ACC112 (cell line): Measurements from ENCODE around the gene ZSWIM4.

Experiments used
- H2AFZ ChIP-seq: fragments of 200-600 bp; sonication (generic); one replicate; pipeline ENCODE4 v1.6.0; 2017; ENCODE audit warnings: antibody characterized with exemption, low read length; ENCODE audit not compliant: unreplicated experiment
- H3K27ac ChIP-seq: fragments of 200-600 bp; sonication (generic); 2 replicates; pipeline ENCODE4 v1.5.1; 2014; ENCODE audit warnings: low read depth, mild to moderate bottlenecking, antibody characterized with exemption, low read length, moderate library complexity
- H3K27me3 ChIP-seq: fragments of 200-600 bp; sonication (generic); 2 replicates; pipeline ENCODE4 v1.6.1; 2014; ENCODE audit warnings: mild to moderate bottlenecking, antibody characterized with exemption, low read length, moderate library complexity, mixed read lengths; ENCODE audit not compliant: insufficient read depth
- H3K36me3 ChIP-seq: fragments of 200-600 bp; sonication (generic); 2 replicates; pipeline ENCODE4 v1.6.1; 2016; ENCODE audit warnings: mild to moderate bottlenecking, antibody characterized with exemption, low read length, moderate library complexity, mixed read lengths; ENCODE audit not compliant: insufficient read depth
- H3K4me1 ChIP-seq: fragments of 200-600 bp; sonication (generic); one replicate; pipeline ENCODE4 v1.6.1; 2016; ENCODE audit warnings: low read length, mixed read lengths; ENCODE audit not compliant: insufficient read depth, unreplicated experiment, control insufficient read depth
- H3K4me3 ChIP-seq: fragments of 200-600 bp; sonication (generic); 2 replicates; pipeline ENCODE4 v1.5.1; 2014; ENCODE audit warnings: mild to moderate bottlenecking, low read depth, low read length
- H3K79me2 ChIP-seq: fragments of 200-600 bp; sonication (generic); one replicate; pipeline ENCODE4 v1.6.0; 2016; ENCODE audit warnings: low read length; ENCODE audit not compliant: control insufficient read depth, unreplicated experiment, insufficient read depth

ZSWIM4 gene

DNA sequence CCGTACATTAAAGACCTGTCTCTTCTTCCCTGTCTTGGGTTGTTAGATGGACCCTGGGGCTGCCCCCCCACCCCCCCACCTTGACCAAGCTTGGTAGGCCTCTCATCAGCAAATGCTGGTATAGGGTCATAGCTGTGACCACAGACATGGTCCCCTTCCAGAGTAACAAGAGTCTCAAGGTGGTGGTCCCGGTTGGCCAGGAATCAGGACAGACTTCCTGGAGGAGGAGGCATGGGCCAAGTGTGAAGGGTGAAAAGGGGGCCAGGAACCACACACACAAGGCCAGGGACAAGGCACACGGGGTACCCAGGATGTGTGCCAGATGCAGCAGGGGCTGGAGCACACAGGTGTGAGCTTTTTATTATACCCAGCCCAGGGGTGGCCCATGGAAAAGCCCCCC lies 32.0 kb upstream of the ZSWIM4 start:
- H3K4me3 ChIP-seq = no peak overlapping the region; the same call in 1 of the 2 replicates
- peaks cover 2% of the 10 kb centered on the region; the same call in 1 of the 2 replicates for H3K36me3 ChIP-seq
- no peak overlapping the region for H3K27ac ChIP-seq
- no peaks in the 10 kb centered on the region for H3K4me1 ChIP-seq
- no peaks in the 10 kb centered on the region for H3K79me2 ChIP-seq
- no peak overlapping the region for H2AFZ ChIP-seq
- H3K27me3 ChIP-seq = no peaks in the 10 kb centered on the region

- Histone ChIP-seq H3K4me1 (no peaks in the 10 kb centered on the region), H3K4me3 (peak within 1 kb of the TSS; percentile 74), H3K27me3 (no peaks in the 10 kb centered on the region), H2AFZ (no peak within 1 kb of the TSS), H3K79me2 (no peaks in the 10 kb centered on the region), H3K27ac (no peak within 1 kb of the TSS), H3K36me3 (no peaks in the 10 kb centered on the region)
Measured at GRCh38 chr19:13764101-13764807, 31.0 kb upstream of the ZSWIM4 start, which contains the start of gene MRI1. Gene MRI1, plus strand, starts transcription at chr19:13764522. Its CDS starts 67 bp downstream, at chr19:13764589.

- no peak overlapping the region for H2AFZ ChIP-seq
- H3K27me3 ChIP-seq = no peaks in the 10 kb centered on the region
- no peak overlapping the region for H3K27ac ChIP-seq
- H3K36me3 ChIP-seq = no peaks in the 10 kb centered on the region
- H3K79me2 ChIP-seq = no peaks in the 10 kb centered on the region
- H3K4me3 ChIP-seq = peak overlapping the region; percentile 74
- no peaks in the 10 kb centered on the region for H3K4me1 ChIP-seq
Measured at GRCh38 chr19:13764821-13765394, 30.3 kb upstream of the ZSWIM4 start.

DNA sequence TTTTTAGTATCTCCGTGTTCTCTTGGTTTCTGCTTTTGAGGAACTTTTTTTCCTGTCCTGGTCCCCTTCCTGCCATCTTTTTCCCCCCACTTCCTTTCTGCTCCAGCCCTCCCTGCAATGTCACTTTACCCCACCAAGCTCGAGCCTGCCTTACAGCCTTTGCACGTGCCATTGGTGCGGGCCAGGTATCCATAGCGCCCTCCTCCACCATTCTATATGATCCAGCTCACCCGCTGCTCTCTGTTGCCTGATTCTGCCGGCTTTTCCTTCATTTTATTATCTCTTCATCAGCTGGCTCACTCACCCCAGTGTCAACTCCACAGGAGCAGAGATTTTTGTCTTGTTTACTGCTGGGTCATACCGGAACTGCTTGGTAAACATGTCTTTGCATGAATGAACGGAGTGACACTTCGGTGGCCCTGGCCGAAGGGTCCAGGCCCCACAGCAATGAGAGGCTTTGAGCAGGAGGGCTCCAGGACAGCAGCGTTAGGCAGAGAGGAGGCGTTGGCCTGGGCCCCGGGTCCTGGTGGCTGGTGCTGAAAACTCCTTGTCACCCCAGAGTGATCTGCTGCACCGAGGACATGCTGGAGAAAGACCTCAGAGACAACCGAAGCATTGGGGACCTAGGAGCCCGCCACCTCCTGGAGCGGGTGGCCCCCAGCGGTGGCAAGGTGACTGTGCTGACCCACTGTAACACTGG lies 29.7 kb upstream of the ZSWIM4 start:
- Histone ChIP-seq H3K79me2 (no peaks in the 10 kb centered on the region), H3K4me1 (no peaks in the 10 kb centered on the region), H3K27me3 (no peaks in the 10 kb centered on the region), H2AFZ (no peak overlapping the region), H3K36me3 (no peaks in the 10 kb centered on the region), H3K27ac (no peak overlapping the region), H3K4me3 (peak overlapping the region; percentile 74)

DNA sequence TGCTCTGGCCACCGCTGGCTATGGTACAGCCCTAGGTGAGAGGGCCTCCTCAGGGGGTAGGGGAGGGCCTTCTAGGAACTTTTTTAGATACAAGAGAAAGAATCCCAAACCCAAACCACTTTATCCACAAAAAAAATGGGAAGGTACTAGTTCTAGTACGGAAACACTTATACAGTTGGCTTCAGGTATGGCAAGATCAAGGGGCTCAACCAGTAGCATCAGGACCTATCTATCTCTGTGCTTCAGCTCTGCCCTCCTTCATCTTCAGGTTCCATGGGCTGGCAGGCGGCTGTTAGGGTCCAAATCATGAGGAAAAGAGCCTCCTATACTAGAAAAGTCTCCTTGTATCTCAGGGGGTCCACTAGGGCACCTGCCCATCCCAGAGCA lies 29.2 kb upstream of the ZSWIM4 start:
- no peak overlapping the region for H2AFZ ChIP-seq
- no peaks in the 10 kb centered on the region for H3K27me3 ChIP-seq
- no peaks in the 10 kb centered on the region for H3K79me2 ChIP-seq
- no peaks in the 10 kb centered on the region for H3K36me3 ChIP-seq
- no peak overlapping the region for H3K4me3 ChIP-seq
- H3K27ac ChIP-seq = no peak overlapping the region
- no peaks in the 10 kb centered on the region for H3K4me1 ChIP-seq

DNA sequence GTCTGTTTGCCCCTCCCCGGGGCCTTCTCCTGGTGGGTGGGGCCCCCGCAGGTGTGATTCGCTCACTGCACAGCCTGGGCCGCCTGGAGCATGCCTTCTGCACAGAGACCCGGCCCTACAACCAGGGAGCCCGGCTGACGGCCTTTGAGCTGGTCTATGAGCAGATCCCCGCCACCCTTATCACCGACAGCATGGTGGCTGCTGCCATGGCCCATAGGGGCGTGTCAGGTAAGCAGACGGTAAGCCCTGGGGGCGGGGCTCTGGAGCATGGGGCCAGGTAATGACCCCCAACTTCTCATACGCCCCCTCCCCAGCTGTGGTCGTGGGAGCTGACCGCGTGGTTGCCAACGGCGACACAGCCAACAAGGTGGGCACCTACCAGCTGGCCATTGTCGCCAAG lies 26.7 kb upstream of the ZSWIM4 start:
- Histone ChIP-seq H3K27me3 (no peaks in the 10 kb centered on the region), H2AFZ (no peak overlapping the region), H3K27ac (no peak overlapping the region), H3K79me2 (no peaks in the 10 kb centered on the region), H3K4me3 (no peak overlapping the region), H3K36me3 (no peaks in the 10 kb centered on the region), H3K4me1 (no peaks in the 10 kb centered on the region)

- H2AFZ ChIP-seq = no peak overlapping the region
- no peaks in the 10 kb centered on the region for H3K4me1 ChIP-seq
- no peaks in the 10 kb centered on the region for H3K36me3 ChIP-seq
- no peak overlapping the region for H3K27ac ChIP-seq
- no peaks in the 10 kb centered on the region for H3K27me3 ChIP-seq
- no peak overlapping the region for H3K4me3 ChIP-seq
- H3K79me2 ChIP-seq = peaks cover 4% of the 10 kb centered on the region
Measured at GRCh38 chr19:13770013-13770635, 25.1 kb upstream of the ZSWIM4 start.

DNA sequence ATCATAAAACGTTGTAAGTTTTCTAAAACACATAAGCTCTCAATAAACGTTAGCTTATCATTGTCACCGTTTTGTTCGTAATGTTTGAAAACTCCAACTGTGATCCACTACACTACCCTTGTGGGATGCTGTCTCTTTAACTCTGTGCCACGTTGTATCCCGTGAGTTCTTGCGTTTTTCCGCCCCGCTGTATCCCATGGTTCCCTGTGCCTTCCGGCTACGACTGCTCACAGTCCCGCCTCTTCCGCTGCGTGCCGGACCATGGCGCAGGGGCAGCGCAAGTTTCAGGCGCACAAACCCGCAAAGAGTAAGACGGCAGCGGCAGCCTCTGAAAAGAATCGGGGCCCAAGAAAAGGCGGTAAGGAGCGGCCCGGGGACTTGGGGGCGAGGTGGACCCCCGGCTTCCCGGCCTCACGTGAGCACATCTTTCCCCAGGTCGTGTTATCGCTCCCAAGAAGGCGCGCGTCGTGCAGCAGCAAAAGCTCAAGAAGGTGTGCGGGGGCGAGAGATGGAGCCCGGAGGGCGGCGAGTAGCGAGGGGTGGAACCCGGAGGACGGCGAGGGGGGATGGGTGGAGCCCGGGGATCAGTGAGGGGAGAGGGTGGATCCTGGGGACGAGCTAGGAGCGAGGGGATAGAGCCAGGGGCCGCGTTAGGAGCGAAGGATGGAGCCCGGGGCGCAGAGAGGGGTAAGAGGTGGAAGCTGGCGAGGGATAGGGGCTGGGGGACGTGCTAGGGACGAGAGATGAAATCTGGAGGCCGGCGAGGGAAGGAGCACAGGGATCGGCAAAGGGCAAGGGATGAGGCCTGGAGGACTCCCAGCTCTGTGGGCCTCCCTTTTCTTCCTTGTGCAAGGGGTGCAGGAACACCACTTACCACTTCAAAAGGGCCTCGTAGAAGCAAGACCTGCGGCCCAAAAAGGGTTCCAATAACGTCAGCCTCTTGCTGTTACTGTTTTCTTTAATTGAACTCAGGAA lies 20.7 kb upstream of the ZSWIM4 start, which contains the start of gene C19orf53:
Gene C19orf53 (plus strand): TSS at position 240 of the 975 bp plus-strand sequence. CDS start 22 bp downstream, at position 262.
- peak within 1 kb of the TSS; percentile 62 for H2AFZ ChIP-seq

DNA sequence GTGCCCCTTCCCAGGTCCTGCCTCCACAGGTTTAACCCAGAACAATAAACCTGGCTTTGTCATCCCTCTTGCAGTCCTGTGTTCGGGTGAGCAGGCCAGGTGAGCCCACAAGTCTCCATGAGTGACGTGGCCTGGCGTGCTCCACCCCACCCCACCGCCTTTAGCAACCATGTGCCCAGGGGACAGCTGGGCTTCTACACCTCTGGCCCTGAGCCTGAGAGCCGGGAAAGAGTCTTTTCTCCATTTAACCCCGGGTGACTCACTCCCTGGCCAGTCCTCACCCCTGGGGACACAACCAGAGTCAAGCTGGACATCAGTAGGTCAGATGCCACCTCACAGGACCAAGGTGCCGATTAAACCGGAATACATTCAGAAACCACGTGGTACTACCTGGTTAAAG lies 16.8 kb upstream of the ZSWIM4 start:
- Histone ChIP-seq H3K27ac (no peak overlapping the region), H3K4me1 (peaks cover 3% of the 10 kb centered on the region), H3K36me3 (peaks cover 9% of the 10 kb centered on the region; the same call in 1 of the 2 replicates), H3K4me3 (no peak overlapping the region), H3K27me3 (no peaks in the 10 kb centered on the region), H2AFZ (no peak overlapping the region), H3K79me2 (peaks cover 21% of the 10 kb centered on the region)

More for the DNA sequence above, 20.7 kb upstream of the ZSWIM4 start, which contains the start of gene C19orf53:
- H3K4me3 ChIP-seq = peak within 1 kb of the TSS; percentile 97
- peaks cover 3% of the 10 kb centered on the region for H3K4me1 ChIP-seq
- H3K27me3 ChIP-seq = no peaks in the 10 kb centered on the region
- peak within 1 kb of the TSS; percentile 73 for H3K27ac ChIP-seq
- H3K36me3 ChIP-seq = peaks cover 9% of the 10 kb centered on the region; the same call in 1 of the 2 replicates
- peaks cover 21% of the 10 kb centered on the region for H3K79me2 ChIP-seq
